Measurements from ENCODE around the gene STXBP5L. TPM values are rescaled to one million over a fixed set of nuclear protein-coding genes. Genes with fewer than 3 reads are reported as not detected.
"Not testable (repeated sequence)": the region's sequence is repeated elsewhere in the genome, so short reads cannot be mapped to it uniquely, and the experiment has no call there.

The STXBP5L gene
- total RNA-seq, 4 donors from 2014 or later, result 0.30 to 0.44 TPM; not detected in 2

DNA sequence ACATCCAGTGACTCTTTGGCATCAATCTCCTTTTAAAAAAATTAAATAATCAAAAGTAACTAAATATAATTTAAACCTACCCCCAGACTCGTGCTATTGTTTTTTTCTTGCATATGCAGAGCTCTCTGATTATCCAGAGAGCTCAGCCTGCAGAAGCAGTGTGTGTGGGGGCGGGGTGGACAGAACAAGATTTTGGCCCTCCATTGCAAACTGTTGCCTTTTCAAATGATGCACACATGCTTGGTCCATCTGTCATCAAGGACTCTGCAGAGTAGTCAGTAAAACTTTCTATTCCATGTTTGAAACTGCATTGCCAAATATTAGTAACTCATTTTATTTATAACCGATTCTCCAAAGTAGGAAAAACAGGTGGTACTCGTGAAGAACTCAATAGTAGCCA, 28.6 kb upstream of the STXBP5L start:
- no peaks in the 10 kb centered on the region for H3K4me1 ChIP-seq
- H3K36me3 ChIP-seq, result no peaks in the 10 kb centered on the region
- no peak overlapping the region for H3K4me3 ChIP-seq
- no peak for DNase-seq (ENCODE audit: low spot score in 2 of 2)
- no peaks in the 10 kb centered on the region for H3K27me3 ChIP-seq
- H3K27ac ChIP-seq, result no peak overlapping the region
- TF ChIP-seq, protein P1, sequence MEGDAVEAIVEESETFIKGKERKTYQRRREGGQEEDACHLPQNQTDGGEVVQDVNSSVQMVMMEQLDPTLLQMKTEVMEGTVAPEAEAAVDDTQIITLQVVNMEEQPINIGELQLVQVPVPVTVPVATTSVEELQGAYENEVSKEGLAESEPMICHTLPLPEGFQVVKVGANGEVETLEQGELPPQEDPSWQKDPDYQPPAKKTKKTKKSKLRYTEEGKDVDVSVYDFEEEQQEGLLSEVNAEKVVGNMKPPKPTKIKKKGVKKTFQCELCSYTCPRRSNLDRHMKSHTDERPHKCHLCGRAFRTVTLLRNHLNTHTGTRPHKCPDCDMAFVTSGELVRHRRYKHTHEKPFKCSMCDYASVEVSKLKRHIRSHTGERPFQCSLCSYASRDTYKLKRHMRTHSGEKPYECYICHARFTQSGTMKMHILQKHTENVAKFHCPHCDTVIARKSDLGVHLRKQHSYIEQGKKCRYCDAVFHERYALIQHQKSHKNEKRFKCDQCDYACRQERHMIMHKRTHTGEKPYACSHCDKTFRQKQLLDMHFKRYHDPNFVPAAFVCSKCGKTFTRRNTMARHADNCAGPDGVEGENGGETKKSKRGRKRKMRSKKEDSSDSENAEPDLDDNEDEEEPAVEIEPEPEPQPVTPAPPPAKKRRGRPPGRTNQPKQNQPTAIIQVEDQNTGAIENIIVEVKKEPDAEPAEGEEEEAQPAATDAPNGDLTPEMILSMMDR (IDR thresholded peaks at IDR 0.05), result no peak
- TF ChIP-seq POLR2A (IDR thresholded peaks at IDR 0.05) (no peak), EP300 (IDR thresholded peaks at IDR 0.05) (no peak)
- H3K9me3 ChIP-seq, result no peaks in the 10 kb centered on the region
- WGBS, 2 donors, result 66 to 68% methylated on average over 4 of the region's 4 CpGs

DNA sequence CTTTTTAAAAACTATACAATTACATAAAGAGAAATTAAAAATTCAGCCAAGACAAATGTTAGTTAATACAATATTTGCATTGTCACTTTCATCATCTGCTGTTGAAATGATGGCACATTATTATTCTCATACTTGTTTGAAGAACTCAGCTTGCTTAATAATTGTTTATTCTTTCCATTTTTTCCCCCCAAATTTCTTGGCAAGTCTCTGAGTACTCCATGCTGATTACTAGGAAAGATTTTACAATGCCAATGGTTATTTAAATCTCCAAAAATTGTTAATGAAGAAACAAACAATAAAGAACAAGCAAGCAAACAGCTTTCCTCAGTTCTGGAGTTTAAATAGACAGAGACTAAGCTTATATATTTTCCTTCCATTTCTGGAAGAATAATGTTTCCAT, 15.1 kb upstream of the STXBP5L start:
- no peak for DNase-seq (ENCODE audit: low spot score in 2 of 2)
- no peaks in the 10 kb centered on the region for H3K4me1 ChIP-seq
- peaks cover 0 to 5% (median 0%) of the 10 kb centered on the region in 4 donors for H3K9me3 ChIP-seq
- TF ChIP-seq, protein P1 (IDR thresholded peaks at IDR 0.05), result no peak
- TF ChIP-seq POLR2A (IDR thresholded peaks at IDR 0.05) (no peak), EP300 (IDR thresholded peaks at IDR 0.05) (no peak)
- H3K36me3 ChIP-seq, result no peaks in the 10 kb centered on the region
- no peak overlapping the region for H3K27ac ChIP-seq
- H3K4me3 ChIP-seq, result no peak overlapping the region
- no peaks in the 10 kb centered on the region for H3K27me3 ChIP-seq

DNA sequence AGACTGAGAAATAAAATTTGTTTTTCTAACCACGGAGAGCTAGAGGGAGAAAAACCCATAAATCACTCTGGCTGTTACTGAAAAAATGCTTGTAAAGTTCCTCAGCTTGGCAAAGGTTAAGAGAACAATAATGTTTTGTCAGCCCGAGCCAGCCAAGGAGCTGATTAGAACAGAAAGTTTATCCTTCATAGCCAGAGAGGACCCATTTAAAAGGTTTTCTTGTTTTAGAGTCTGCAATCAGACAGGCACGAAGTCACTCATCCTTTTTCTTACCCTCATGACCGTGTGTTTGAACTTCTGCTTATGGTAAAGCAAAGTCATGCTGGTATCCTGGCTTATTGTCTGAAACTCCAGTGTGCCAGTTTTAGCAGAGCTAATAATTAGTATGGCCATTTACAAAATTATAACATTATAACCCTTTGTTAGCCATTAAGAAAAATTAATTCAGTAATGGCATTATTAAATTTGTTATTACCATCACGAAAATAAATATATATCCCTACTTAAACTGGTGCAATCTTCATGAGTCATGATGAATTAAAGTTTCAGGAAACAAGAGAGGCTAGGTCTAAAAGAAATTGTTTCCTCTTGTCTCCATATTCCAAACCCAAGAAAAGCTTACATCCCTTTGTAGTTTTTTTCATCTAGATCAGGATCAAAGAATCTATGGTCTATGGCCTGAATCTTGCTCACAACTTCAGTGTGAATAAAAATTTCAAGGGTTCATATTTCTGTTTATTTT, 13.5 kb upstream of the STXBP5L start:
- Histone ChIP-seq H3K4me3 (no peak overlapping the region), H3K36me3 (no peaks in the 10 kb centered on the region), H3K27ac (no peak overlapping the region), H3K4me1 (no peaks in the 10 kb centered on the region), H3K27me3 (no peaks in the 10 kb centered on the region), H3K9me3 (peaks cover 0 to 5% (median 0%) of the 10 kb centered on the region in 4 donors)
- DNase-seq (ENCODE audit: low spot score in 2 of 2), result no peak
- WGBS, 2 donors, result 14 to 15% methylated on average over 5 of the region's 5 CpGs
- TF ChIP-seq, protein P1 (IDR thresholded peaks at IDR 0.05), result no peak
- no peak for TF ChIP-seq POLR2A (IDR thresholded peaks at IDR 0.05)
- no peak for TF ChIP-seq EP300 (IDR thresholded peaks at IDR 0.05)

DNA sequence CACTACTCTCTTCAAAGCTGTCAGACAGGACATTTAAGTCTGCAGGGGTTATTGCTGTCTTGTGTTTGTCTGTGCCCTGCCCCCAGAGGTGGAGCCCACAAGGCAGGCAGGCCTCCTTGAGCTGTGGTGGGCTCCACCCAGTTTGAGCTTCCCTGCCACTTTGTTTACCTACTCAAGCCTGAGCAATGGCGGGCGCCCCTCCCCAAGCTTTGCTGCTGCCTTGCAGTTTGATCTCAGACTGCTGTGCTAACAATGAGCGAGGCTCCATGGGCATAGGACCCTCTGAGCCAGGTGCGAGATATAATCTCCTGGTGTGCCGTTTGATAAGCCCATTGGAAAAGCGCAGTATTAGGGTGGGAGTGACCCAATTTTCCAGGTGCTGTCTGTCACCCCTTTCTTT, 6.3 kb upstream of the STXBP5L start:
- H3K4me3 ChIP-seq; H3K27ac ChIP-seq; H3K9me3 ChIP-seq; H3K27me3 ChIP-seq; H3K36me3 ChIP-seq; H3K4me1 ChIP-seq; DNase-seq (ENCODE audit: low spot score in 2 of 2): not testable (repeated sequence)
- WGBS, 2 donors, result 94 to 97% methylated on average over 6 of the region's 6 CpGs

DNA sequence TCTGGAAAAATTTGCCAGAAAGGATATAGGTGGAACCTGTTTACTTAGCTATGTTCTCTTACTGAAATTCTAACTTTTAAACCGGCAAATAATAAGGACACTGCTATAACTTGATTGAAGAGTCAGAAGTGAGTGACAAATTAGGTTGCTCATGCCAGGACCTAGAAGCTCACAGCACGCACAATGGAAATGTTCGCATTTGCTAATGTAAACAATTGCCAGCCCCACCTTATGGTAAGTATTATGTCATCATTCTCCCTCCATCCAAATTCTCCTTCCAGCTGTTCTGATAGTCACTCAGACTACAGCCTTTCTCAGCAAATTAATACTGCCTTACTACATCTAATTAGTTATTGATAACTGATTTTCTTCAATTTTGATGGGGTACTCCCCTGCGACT, 4.8 kb upstream of the STXBP5L start:
- DNase-seq (ENCODE audit: low spot score in 2 of 2), result no peak
- TF ChIP-seq, protein P1 (IDR thresholded peaks at IDR 0.05), result no peak
- TF ChIP-seq EP300 (IDR thresholded peaks at IDR 0.05) (no peak), POLR2A (IDR thresholded peaks at IDR 0.05) (no peak)
- no peak overlapping the region for H3K4me3 ChIP-seq
- 89 to 91% methylated on average over 4 of the region's 4 CpGs for WGBS, 2 donors
- peaks cover 0 to 4% (median 0%) of the 10 kb centered on the region in 4 donors for H3K9me3 ChIP-seq
- peaks cover 0 to 7% (median 0%) of the 10 kb centered on the region in 4 donors for H3K4me1 ChIP-seq
- H3K27me3 ChIP-seq, result peaks cover 0 to 5% of the 10 kb centered on the region in 2 donors
- no peaks in the 10 kb centered on the region for H3K36me3 ChIP-seq
- H3K27ac ChIP-seq, result no peak overlapping the region
